ENCODE measurements around the gene SUCNR1. TPM values are rescaled to one million over a fixed set of nuclear protein-coding genes. Genes with fewer than 3 reads are reported as not detected.
"Not testable (repeated sequence)": the region's sequence is repeated elsewhere in the genome, so short reads cannot be mapped to it uniquely, and the experiment has no call there.

The SUCNR1 gene
- total RNA-seq, result not detected

GRCh38 chr3:151873398-151873797, at the start of gene SUCNR1:
SUCNR1 (plus strand) TSS chr3:151873643; CDS start chr3:151879893, 6,250 bp downstream.
- Mint-ChIP-seq H3K27me3 (peaks cover 5% of the 10 kb centered on the region), H3K27ac (no peak within 1 kb of the TSS), H3K4me3 (no peak within 1 kb of the TSS), H3K4me1 (no peaks in the 10 kb centered on the region), H3K36me3 (ENCODE audit: low read depth) (no peaks in the 10 kb centered on the region), H3K9me3 (no peaks in the 10 kb centered on the region)
- ATAC-seq (replicated peaks), result no peak

GRCh38 chr3:151827816-151828215, 45.6 kb upstream of the SUCNR1 start:
- no peak for ATAC-seq (replicated peaks)
- Mint-ChIP-seq H3K4me1 (no peaks in the 10 kb centered on the region), H3K27me3 (peaks cover 23% of the 10 kb centered on the region), H3K27ac (no peak overlapping the region), H3K9me3 (peaks cover 5% of the 10 kb centered on the region), H3K36me3 (ENCODE audit: low read depth) (no peaks in the 10 kb centered on the region), H3K4me3 (no peak overlapping the region)

- H3K27me3 Mint-ChIP-seq, result peaks cover 20% of the 10 kb centered on the region
- no peaks in the 10 kb centered on the region for H3K36me3 Mint-ChIP-seq (ENCODE audit: low read depth)
- H3K9me3 Mint-ChIP-seq, result no peaks in the 10 kb centered on the region
- no peak overlapping the region for H3K4me3 Mint-ChIP-seq
- H3K4me1 Mint-ChIP-seq, result no peaks in the 10 kb centered on the region
- no peak overlapping the region for H3K27ac Mint-ChIP-seq
- no peak for ATAC-seq (replicated peaks)
These were observed 37.5 kb upstream of the SUCNR1 start for GRCh38 chr3:151835751-151836525.

- H3K36me3 Mint-ChIP-seq (ENCODE audit: low read depth), result no peaks in the 10 kb centered on the region
- no peak overlapping the region for H3K27ac Mint-ChIP-seq
- peaks cover 14% of the 10 kb centered on the region for H3K27me3 Mint-ChIP-seq
- ATAC-seq (replicated peaks), result peak; percentile 42
- no peak overlapping the region for H3K4me3 Mint-ChIP-seq
- no peaks in the 10 kb centered on the region for H3K9me3 Mint-ChIP-seq
- H3K4me1 Mint-ChIP-seq, result no peaks in the 10 kb centered on the region
These were observed 36.4 kb upstream of the SUCNR1 start for GRCh38 chr3:151837057-151837456.

GRCh38 chr3:151838574-151839312, 34.7 kb upstream of the SUCNR1 start:
- H3K4me1 Mint-ChIP-seq, result no peaks in the 10 kb centered on the region
- peaks cover 9% of the 10 kb centered on the region for H3K27me3 Mint-ChIP-seq
- H3K27ac Mint-ChIP-seq, result no peak overlapping the region
- H3K9me3 Mint-ChIP-seq, result no peaks in the 10 kb centered on the region
- no peaks in the 10 kb centered on the region for H3K36me3 Mint-ChIP-seq (ENCODE audit: low read depth)
- ATAC-seq (replicated peaks), result peak; percentile 65
- H3K4me3 Mint-ChIP-seq, result no peak overlapping the region

GRCh38 chr3:151839313-151839631, 34.2 kb upstream of the SUCNR1 start:
- Mint-ChIP-seq H3K36me3 (ENCODE audit: low read depth) (no peaks in the 10 kb centered on the region), H3K27me3 (peaks cover 6% of the 10 kb centered on the region), H3K27ac (no peak overlapping the region), H3K4me1 (no peaks in the 10 kb centered on the region), H3K9me3 (no peaks in the 10 kb centered on the region), H3K4me3 (no peak overlapping the region)
- no peak for ATAC-seq (replicated peaks)

- no peaks in the 10 kb centered on the region for H3K36me3 Mint-ChIP-seq (ENCODE audit: low read depth)
- no peak overlapping the region for H3K27ac Mint-ChIP-seq
- no peaks in the 10 kb centered on the region for H3K27me3 Mint-ChIP-seq
- H3K9me3 Mint-ChIP-seq, result no peaks in the 10 kb centered on the region
- no peaks in the 10 kb centered on the region for H3K4me1 Mint-ChIP-seq
- ATAC-seq (replicated peaks), result no peak
- H3K4me3 Mint-ChIP-seq, result no peak overlapping the region
These were observed 31.6 kb upstream of the SUCNR1 start for GRCh38 chr3:151841801-151842200.

- ATAC-seq (replicated peaks), result no peak
- H3K27ac Mint-ChIP-seq, result no peak overlapping the region
- no peak overlapping the region for H3K4me3 Mint-ChIP-seq
- no peaks in the 10 kb centered on the region for H3K36me3 Mint-ChIP-seq (ENCODE audit: low read depth)
- no peaks in the 10 kb centered on the region for H3K9me3 Mint-ChIP-seq
- H3K27me3 Mint-ChIP-seq, result no peaks in the 10 kb centered on the region
- no peaks in the 10 kb centered on the region for H3K4me1 Mint-ChIP-seq
These were observed 30.2 kb upstream of the SUCNR1 start for GRCh38 chr3:151843275-151843674.

GRCh38 chr3:151845306-151845905, 28.0 kb upstream of the SUCNR1 start:
- Mint-ChIP-seq H3K36me3 (ENCODE audit: low read depth) (no peaks in the 10 kb centered on the region), H3K9me3 (peaks cover 9% of the 10 kb centered on the region), H3K27me3 (no peaks in the 10 kb centered on the region), H3K4me1 (no peaks in the 10 kb centered on the region), H3K27ac (no peak overlapping the region), H3K4me3 (no peak overlapping the region)
- ATAC-seq (replicated peaks), result no peak

GRCh38 chr3:151850065-151850464, 23.4 kb upstream of the SUCNR1 start:
- not testable (repeated sequence) for H3K27ac Mint-ChIP-seq; ATAC-seq (replicated peaks); H3K4me1 Mint-ChIP-seq; H3K36me3 Mint-ChIP-seq (ENCODE audit: low read depth); H3K27me3 Mint-ChIP-seq; H3K4me3 Mint-ChIP-seq
- H3K9me3 Mint-ChIP-seq, result peaks cover 17% of the 10 kb centered on the region

GRCh38 chr3:151852074-151852811, 21.2 kb upstream of the SUCNR1 start:
- Mint-ChIP-seq H3K9me3 (peaks cover 17% of the 10 kb centered on the region), H3K4me3 (no peak overlapping the region), H3K4me1 (no peaks in the 10 kb centered on the region), H3K36me3 (ENCODE audit: low read depth) (no peaks in the 10 kb centered on the region), H3K27ac (no peak overlapping the region), H3K27me3 (peaks cover 14% of the 10 kb centered on the region)
- no peak for ATAC-seq (replicated peaks)

- H3K27me3 Mint-ChIP-seq, result peaks cover 14% of the 10 kb centered on the region
- peaks cover 3% of the 10 kb centered on the region for H3K9me3 Mint-ChIP-seq
- ATAC-seq (replicated peaks), result no peak
- no peaks in the 10 kb centered on the region for H3K4me1 Mint-ChIP-seq
- no peaks in the 10 kb centered on the region for H3K36me3 Mint-ChIP-seq (ENCODE audit: low read depth)
- H3K27ac Mint-ChIP-seq, result no peak overlapping the region
- H3K4me3 Mint-ChIP-seq, result no peak overlapping the region
These were observed 17.3 kb upstream of the SUCNR1 start for GRCh38 chr3:151856118-151856517.

- Mint-ChIP-seq H3K4me1 (no peaks in the 10 kb centered on the region), H3K4me3 (no peak overlapping the region), H3K27me3 (peaks cover 11% of the 10 kb centered on the region), H3K27ac (no peak overlapping the region), H3K9me3 (no peaks in the 10 kb centered on the region), H3K36me3 (ENCODE audit: low read depth) (no peaks in the 10 kb centered on the region)
- ATAC-seq (replicated peaks), result no peak
These were observed 16.8 kb upstream of the SUCNR1 start for GRCh38 chr3:151856641-151857040.

- H3K4me1 Mint-ChIP-seq, result no peaks in the 10 kb centered on the region
- H3K9me3 Mint-ChIP-seq, result no peaks in the 10 kb centered on the region
- H3K27ac Mint-ChIP-seq, result no peak overlapping the region
- no peaks in the 10 kb centered on the region for H3K36me3 Mint-ChIP-seq (ENCODE audit: low read depth)
- ATAC-seq (replicated peaks), result no peak
- H3K4me3 Mint-ChIP-seq, result no peak overlapping the region
- peaks cover 11% of the 10 kb centered on the region for H3K27me3 Mint-ChIP-seq
These were observed 14.2 kb upstream of the SUCNR1 start for GRCh38 chr3:151859233-151859673.

Measured in activated T-helper 17 cell treated with anti-CD3 and anti-CD28 coated beads, Interleukin-2, amount 50 U/mL, for 72 hours (primary cell).